Kidney tubule cell (primary cell): ENCODE data around the gene SNAI3.
A peak's percentile ranks its signal among the peaks of the same experiment; 100 is the strongest.

ENCODE experiments used
- DNase-seq: peaks from one replicate; pipeline ENCODE4 v3.0.0-alpha.2; 2018; ENCODE audit warnings: low spot score

The SNAI3 gene

GRCh38 chr16:88634141-88634993, 51.9 kb downstream of the SNAI3 start:
- peak; percentile 33 for DNase-seq

- DNase-seq = peak; percentile 71
Observed at GRCh38 chr16:88633684-88634140, 52.6 kb downstream of the SNAI3 start.

GRCh38 chr16:88632587-88632930, 53.7 kb downstream of the SNAI3 start:
- no peak for DNase-seq

- no peak for DNase-seq
Observed at GRCh38 chr16:88631920-88632586, 54.3 kb downstream of the SNAI3 start.

- DNase-seq = no peak
Observed at GRCh38 chr16:88631384-88631783, 54.9 kb downstream of the SNAI3 start.

- no peak for DNase-seq
Observed at GRCh38 chr16:88630941-88631340, 55.4 kb downstream of the SNAI3 start.

- DNase-seq = no peak
Observed at GRCh38 chr16:88630433-88630832, 55.9 kb downstream of the SNAI3 start.

GRCh38 chr16:88629835-88630234, 56.5 kb downstream of the SNAI3 start:
- no peak for DNase-seq

- DNase-seq = peak; percentile 6
Observed at GRCh38 chr16:88628512-88628974, 57.8 kb downstream of the SNAI3 start.
